GM12878 (cell line): ENCODE data around the gene REPIN1. TPM values are rescaled to one million over a fixed set of nuclear protein-coding genes. Genes with fewer than 3 reads are reported as not detected.

ENCODE experiments used
- CEBPB ChIP-seq, 2 experiments: fragments of 150-350 bp in 1 of 2; IDR thresholded peaks; 2 replicates each; pipeline ENCODE4 v1.6.1; 2012 to 2014; ENCODE audit warnings: low read depth in 2 of 2, low read length in 2 of 2, borderline replicate concordance in 1 of 2, inconsistent platforms in 1 of 2
- EGR1 ChIP-seq, 2 experiments: IDR thresholded peaks; 1 replicate in 1 of 2; 2 replicates in 1 of 2; pipeline ENCODE4 v1.6.1; 2011 to 2012; ENCODE audit warnings: low read depth in 2 of 2, low read length in 2 of 2, borderline replicate concordance in 1 of 2, mild to moderate bottlenecking in 1 of 2, moderate library complexity in 1 of 2
- FOXM1 ChIP-seq: IDR thresholded peaks from 2 replicates; pipeline ENCODE4 v1.6.1; 2012; ENCODE audit warnings: low read depth, mild to moderate bottlenecking, inconsistent platforms, low read length, moderate library complexity
- SRF ChIP-seq, 2 experiments: IDR thresholded peaks; 2 replicates each; pipeline ENCODE4 v1.6.1; 2011; ENCODE audit warnings: low read depth in 2 of 2, low read length in 2 of 2, mild to moderate bottlenecking in 1 of 2, moderate library complexity in 1 of 2
- SUZ12 ChIP-seq: fragments of 200-600 bp; sonication (generic); IDR thresholded peaks from one replicate; pipeline ENCODE4 v1.6.1; 2018; ENCODE audit warnings: antibody characterized with exemption, mild to moderate bottlenecking; ENCODE audit not compliant: unreplicated experiment
- ZNF217 ChIP-seq: fragments of 450-650 bp; IDR thresholded peaks from 2 replicates; pipeline ENCODE4 v1.6.1; 2017; ENCODE audit warnings: antibody characterized with exemption, mild to moderate bottlenecking
- polyA plus RNA-seq, 11 experiments: library from polyadenylated mRNA; depleted of rRNA in 4 of 11; unstranded in 6 of 11; stranded (reverse) in 5 of 11; fragments of >200 nt; fragmentation: Nextera tagmentation in 4 of 11; fragmentation: Illumina TruSeq in 1 of 11; extraction: Ambion mirVana in 4 of 11; extraction: Trizol in 1 of 11; gene quantifications; 1 replicate in 1 of 11; 2 replicates in 10 of 11; pipeline versions ENCODE4 v1.2.1 to v1.2.3, GENCODE V29; 2011 to 2016; ENCODE audit warnings: inconsistent platforms in 2 of 11, missing spikeins in 2 of 11, low read depth in 1 of 11
- total RNA-seq, 4 experiments: library from RNA; depleted of rRNA in 3 of 4; stranded (reverse); fragments of >200 nt in 3 of 4; fragmentation: Illumina TruSeq in 1 of 4; extraction: Trizol in 1 of 4; gene quantifications; 2 replicates each; pipeline versions ENCODE4 v1.2.1 to v1.2.3, GENCODE V29; 2013 to 2021
- TF ChIP-seq, protein P1 (sequence below): fragments of 450-650 bp; IDR thresholded peaks from 2 replicates; pipeline ENCODE4 v1.6.1; 2017; ENCODE audit warnings: mild to moderate bottlenecking, moderate library complexity
- TF ChIP-seq, protein P2 (sequence below): fragments of 150-350 bp; IDR thresholded peaks from 2 replicates; pipeline ENCODE4 v1.6.1; 2014; ENCODE audit warnings: mild to moderate bottlenecking, low read depth, low read length
- TF ChIP-seq, protein P3 (sequence below): fragments of 450-650 bp; conservative IDR thresholded peaks from 2 replicates; pipeline ENCODE4 v1.6.1; 2017; ENCODE audit warnings: mild to moderate bottlenecking, moderate library complexity

Gene REPIN1
- total and polyA plus RNA-seq, 10 of the 15 experiments (the other 5 are each of a cell fraction or from before 2014, with no cell fraction given) = 5.1 to 172 (median 76.9) TPM

DNA sequence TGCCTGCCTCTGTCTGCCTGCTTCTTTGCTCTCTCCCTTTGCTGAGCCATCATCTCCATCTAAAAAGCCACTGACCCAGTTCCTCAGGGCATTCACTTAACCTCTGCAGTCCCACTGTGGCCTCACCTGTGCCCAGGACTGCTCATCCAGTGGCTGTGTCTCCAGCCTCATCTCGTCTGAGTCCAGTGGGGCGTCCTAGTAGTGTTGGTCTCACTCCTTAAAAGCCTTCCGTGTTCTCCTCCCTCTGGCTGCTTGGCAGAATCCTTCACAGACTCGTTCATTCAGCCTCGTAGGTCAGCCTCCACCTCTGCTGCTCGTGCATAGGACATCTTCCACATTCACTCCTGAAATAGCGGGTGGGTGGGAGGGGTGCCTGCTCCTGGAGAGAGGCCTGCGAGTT, 34.5 kb upstream of the REPIN1 start (continued):
- TF ChIP-seq, protein P1, sequence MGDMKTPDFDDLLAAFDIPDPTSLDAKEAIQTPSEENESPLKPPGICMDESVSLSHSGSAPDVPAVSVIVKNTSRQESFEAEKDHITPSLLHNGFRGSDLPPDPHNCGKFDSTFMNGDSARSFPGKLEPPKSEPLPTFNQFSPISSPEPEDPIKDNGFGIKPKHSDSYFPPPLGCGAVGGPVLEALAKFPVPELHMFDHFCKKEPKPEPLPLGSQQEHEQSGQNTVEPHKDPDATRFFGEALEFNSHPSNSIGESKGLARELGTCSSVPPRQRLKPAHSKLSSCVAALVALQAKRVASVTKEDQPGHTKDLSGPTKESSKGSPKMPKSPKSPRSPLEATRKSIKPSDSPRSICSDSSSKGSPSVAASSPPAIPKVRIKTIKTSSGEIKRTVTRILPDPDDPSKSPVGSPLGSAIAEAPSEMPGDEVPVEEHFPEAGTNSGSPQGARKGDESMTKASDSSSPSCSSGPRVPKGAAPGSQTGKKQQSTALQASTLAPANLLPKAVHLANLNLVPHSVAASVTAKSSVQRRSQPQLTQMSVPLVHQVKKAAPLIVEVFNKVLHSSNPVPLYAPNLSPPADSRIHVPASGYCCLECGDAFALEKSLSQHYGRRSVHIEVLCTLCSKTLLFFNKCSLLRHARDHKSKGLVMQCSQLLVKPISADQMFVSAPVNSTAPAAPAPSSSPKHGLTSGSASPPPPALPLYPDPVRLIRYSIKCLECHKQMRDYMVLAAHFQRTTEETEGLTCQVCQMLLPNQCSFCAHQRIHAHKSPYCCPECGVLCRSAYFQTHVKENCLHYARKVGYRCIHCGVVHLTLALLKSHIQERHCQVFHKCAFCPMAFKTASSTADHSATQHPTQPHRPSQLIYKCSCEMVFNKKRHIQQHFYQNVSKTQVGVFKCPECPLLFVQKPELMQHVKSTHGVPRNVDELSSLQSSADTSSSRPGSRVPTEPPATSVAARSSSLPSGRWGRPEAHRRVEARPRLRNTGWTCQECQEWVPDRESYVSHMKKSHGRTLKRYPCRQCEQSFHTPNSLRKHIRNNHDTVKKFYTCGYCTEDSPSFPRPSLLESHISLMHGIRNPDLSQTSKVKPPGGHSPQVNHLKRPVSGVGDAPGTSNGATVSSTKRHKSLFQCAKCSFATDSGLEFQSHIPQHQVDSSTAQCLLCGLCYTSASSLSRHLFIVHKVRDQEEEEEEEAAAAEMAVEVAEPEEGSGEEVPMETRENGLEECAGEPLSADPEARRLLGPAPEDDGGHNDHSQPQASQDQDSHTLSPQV = no peak
- TF ChIP-seq, protein P2, sequence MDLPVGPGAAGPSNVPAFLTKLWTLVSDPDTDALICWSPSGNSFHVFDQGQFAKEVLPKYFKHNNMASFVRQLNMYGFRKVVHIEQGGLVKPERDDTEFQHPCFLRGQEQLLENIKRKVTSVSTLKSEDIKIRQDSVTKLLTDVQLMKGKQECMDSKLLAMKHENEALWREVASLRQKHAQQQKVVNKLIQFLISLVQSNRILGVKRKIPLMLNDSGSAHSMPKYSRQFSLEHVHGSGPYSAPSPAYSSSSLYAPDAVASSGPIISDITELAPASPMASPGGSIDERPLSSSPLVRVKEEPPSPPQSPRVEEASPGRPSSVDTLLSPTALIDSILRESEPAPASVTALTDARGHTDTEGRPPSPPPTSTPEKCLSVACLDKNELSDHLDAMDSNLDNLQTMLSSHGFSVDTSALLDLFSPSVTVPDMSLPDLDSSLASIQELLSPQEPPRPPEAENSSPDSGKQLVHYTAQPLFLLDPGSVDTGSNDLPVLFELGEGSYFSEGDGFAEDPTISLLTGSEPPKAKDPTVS = no peak
- TF ChIP-seq ZNF217 (no peak), EGR1 (IDR thresholded peaks at IDR 0.05; ENCODE audit: borderline replicate concordance in 1 of 2, low read depth in 2 of 2, low read length in 2 of 2) (no peak), SRF (IDR thresholded peaks at IDR 0.05; ENCODE audit: low read depth in 2 of 2, low read length in 2 of 2) (no peak), SUZ12 (no peak), FOXM1 (no peak), CEBPB (IDR thresholded peaks at IDR 0.05; ENCODE audit: borderline replicate concordance in 1 of 2, low read depth in 2 of 2, low read length in 2 of 2) (no peak)
- TF ChIP-seq, protein P3, sequence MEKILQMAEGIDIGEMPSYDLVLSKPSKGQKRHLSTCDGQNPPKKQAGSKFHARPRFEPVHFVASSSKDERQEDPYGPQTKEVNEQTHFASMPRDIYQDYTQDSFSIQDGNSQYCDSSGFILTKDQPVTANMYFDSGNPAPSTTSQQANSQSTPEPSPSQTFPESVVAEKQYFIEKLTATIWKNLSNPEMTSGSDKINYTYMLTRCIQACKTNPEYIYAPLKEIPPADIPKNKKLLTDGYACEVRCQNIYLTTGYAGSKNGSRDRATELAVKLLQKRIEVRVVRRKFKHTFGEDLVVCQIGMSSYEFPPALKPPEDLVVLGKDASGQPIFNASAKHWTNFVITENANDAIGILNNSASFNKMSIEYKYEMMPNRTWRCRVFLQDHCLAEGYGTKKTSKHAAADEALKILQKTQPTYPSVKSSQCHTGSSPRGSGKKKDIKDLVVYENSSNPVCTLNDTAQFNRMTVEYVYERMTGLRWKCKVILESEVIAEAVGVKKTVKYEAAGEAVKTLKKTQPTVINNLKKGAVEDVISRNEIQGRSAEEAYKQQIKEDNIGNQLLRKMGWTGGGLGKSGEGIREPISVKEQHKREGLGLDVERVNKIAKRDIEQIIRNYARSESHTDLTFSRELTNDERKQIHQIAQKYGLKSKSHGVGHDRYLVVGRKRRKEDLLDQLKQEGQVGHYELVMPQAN = no peak
